Neural cell (in vitro differentiated cells): ENCODE data around the gene ECHDC3. TPM values are rescaled to one million over a fixed set of nuclear protein-coding genes. Genes with fewer than 3 reads are reported as not detected.

Source experiments
- H2AFZ ChIP-seq: fragments of 200-600, 300-800 bp; sonication (generic), shearing (Covaris generic); 2 replicates; pipeline ENCODE4 v1.6.0; 2014; ENCODE audit warnings: low read depth, mild to moderate bottlenecking, antibody characterized with exemption, low read length, moderate library complexity
- H3F3A ChIP-seq: fragments of 200-600 bp; shearing (Covaris generic); 2 replicates; pipeline ENCODE4 v1.6.1; 2016; ENCODE audit warnings: mild to moderate bottlenecking, moderate library complexity, mixed read lengths, antibody characterized with exemption, low read length; ENCODE audit not compliant: insufficient read depth, poor library complexity, severe bottlenecking
- H3K27ac ChIP-seq: fragments of 200-600, 300-800 bp; sonication (generic), shearing (Covaris generic); 2 replicates; pipeline ENCODE4 v1.5.1; 2014; ENCODE audit warnings: mild to moderate bottlenecking, low read length, moderate library complexity
- H3K27me3 ChIP-seq: fragments of 300-800, 200-600 bp; sonication (generic), shearing (Covaris generic); 2 replicates; pipeline ENCODE4 v1.6.0; 2014; ENCODE audit warnings: mild to moderate bottlenecking, low read depth, low read length, moderate library complexity; ENCODE audit not compliant: insufficient read depth
- H3K36me3 ChIP-seq: fragments of 300-800, 200-600 bp; sonication (generic), shearing (Covaris generic); 2 replicates; pipeline ENCODE4 v1.5.1; 2014; ENCODE audit warnings: mild to moderate bottlenecking, antibody characterized with exemption, low read length, moderate library complexity; ENCODE audit not compliant: insufficient read depth
- H3K4me2 ChIP-seq: fragments of 300-800, 200-600 bp; sonication (generic), shearing (Covaris generic); 2 replicates; pipeline ENCODE4 v1.6.0; 2014; ENCODE audit warnings: mild to moderate bottlenecking, low read length
- H3K4me3 ChIP-seq: fragments of 300-800, 200-600 bp; sonication (generic), shearing (Covaris generic); 2 replicates; pipeline ENCODE4 v1.5.1; 2014; ENCODE audit warnings: mild to moderate bottlenecking, low read length, moderate library complexity
- H3K79me2 ChIP-seq: fragments of 200-600 bp; shearing (Covaris generic); replicated peaks from 2 replicates; pipeline ENCODE4 v1.6.0; 2014; ENCODE audit warnings: mild to moderate bottlenecking, low read length, moderate library complexity; ENCODE audit not compliant: insufficient read depth
- H3K9ac ChIP-seq: fragments of 300-800, 200-600 bp; sonication (generic), shearing (Covaris generic); 2 replicates; pipeline ENCODE4 v1.6.1; 2016; ENCODE audit warnings: mild to moderate bottlenecking, low read length, mixed read lengths
- H3K9me2 ChIP-seq: fragments of 200-600 bp; shearing (Covaris generic); 2 replicates; pipeline ENCODE4 v1.6.1; 2016; ENCODE audit warnings: mild to moderate bottlenecking, low read length, mixed read lengths; ENCODE audit not compliant: insufficient read depth
- H3K9me3 ChIP-seq: fragments of 200-600, 300-800 bp; sonication (generic), shearing (Covaris generic); 2 replicates; pipeline ENCODE4 v1.6.1; 2016; ENCODE audit warnings: mild to moderate bottlenecking, mixed run types, low read length, moderate library complexity, mixed read lengths
- H4K20me1 ChIP-seq: fragments of 200-600 bp; shearing (Covaris generic); 2 replicates; pipeline ENCODE4 v1.6.1; 2016; ENCODE audit warnings: mild to moderate bottlenecking, mixed run types; ENCODE audit not compliant: insufficient read depth
- CTCF ChIP-seq: fragments of 450-650 bp; IDR thresholded peaks from 2 replicates; pipeline ENCODE4 v1.5.1; 2014; ENCODE audit warnings: antibody characterized with exemption, mild to moderate bottlenecking, moderate library complexity; ENCODE audit not compliant: poor library complexity, severe bottlenecking
- EP300 ChIP-seq: fragments of 450-650 bp; conservative IDR thresholded peaks from 2 replicates; pipeline ENCODE4 v1.6.1; 2014; ENCODE audit warnings: antibody characterized with exemption, mild to moderate bottlenecking, moderate library complexity; ENCODE audit not compliant: poor library complexity, severe bottlenecking
- EZH2 ChIP-seq: fragments of 200-600, 300-800 bp; shearing (Covaris generic), sonication (generic); IDR thresholded peaks from 2 replicates; pipeline ENCODE4 v1.6.1; 2014; ENCODE audit warnings: antibody characterized with exemption, low read length, borderline replicate concordance, mild to moderate bottlenecking; ENCODE audit not compliant: insufficient read depth, poor library complexity, severe bottlenecking
- MXI1 ChIP-seq: fragments of 450-650 bp; conservative IDR thresholded peaks from 2 replicates; pipeline ENCODE4 v1.6.1; 2014; ENCODE audit warnings: antibody characterized with exemption, mild to moderate bottlenecking; ENCODE audit not compliant: poor library complexity, severe bottlenecking
- POLR2AphosphoS5 ChIP-seq: IDR thresholded peaks from 2 replicates; pipeline ENCODE4 v1.6.1; 2012
- RAD21 ChIP-seq: fragments of 450-650 bp; conservative IDR thresholded peaks from 2 replicates; pipeline ENCODE4 v1.6.1; 2014; ENCODE audit warnings: antibody characterized with exemption, mild to moderate bottlenecking, moderate library complexity
- SMC3 ChIP-seq: fragments of 450-650 bp; conservative IDR thresholded peaks from 2 replicates; pipeline ENCODE4 v1.6.1; 2014; ENCODE audit warnings: antibody characterized with exemption, mild to moderate bottlenecking, moderate library complexity; ENCODE audit not compliant: poor library complexity
- TAF1 ChIP-seq: IDR thresholded peaks from 2 replicates; pipeline ENCODE4 v1.6.1; 2012; ENCODE audit warnings: low read depth
- polyA plus RNA-seq: library from polyadenylated mRNA; depleted of rRNA; stranded (reverse); fragments of >200 nt; gene quantifications from 2 replicates; pipeline ENCODE4 v1.2.3, GENCODE V29; 2014
- TF ChIP-seq, protein P1 (sequence below): IDR thresholded peaks from 2 replicates; pipeline ENCODE4 v1.6.1; 2012; ENCODE audit warnings: borderline replicate concordance

ECHDC3 gene
- polyA plus RNA-seq, 1 donor from 2014 or later, result not detected

- Histone ChIP-seq H3K9ac (no peak overlapping the region), H4K20me1 (no peaks in the 10 kb centered on the region), H3K36me3 (no peaks in the 10 kb centered on the region), H3K27ac (no peak overlapping the region), H3K4me3 (no peak overlapping the region), H3F3A (no peaks in the 10 kb centered on the region), H3K27me3 (no peaks in the 10 kb centered on the region), H3K4me2 (no peak overlapping the region), H3K79me2 (no peaks in the 10 kb centered on the region), H3K9me3 (no peaks in the 10 kb centered on the region), H3K9me2 (no peaks in the 10 kb centered on the region), H2AFZ (no peak overlapping the region)
- no peak for TF ChIP-seq MXI1
- TF ChIP-seq CTCF, result no peak
- no peak for TF ChIP-seq EP300
- TF ChIP-seq POLR2AphosphoS5, result no peak
- no peak for TF ChIP-seq TAF1
These were observed 41.3 kb downstream of the ECHDC3 start for GRCh38 chr10:11783558-11783865.

DNA sequence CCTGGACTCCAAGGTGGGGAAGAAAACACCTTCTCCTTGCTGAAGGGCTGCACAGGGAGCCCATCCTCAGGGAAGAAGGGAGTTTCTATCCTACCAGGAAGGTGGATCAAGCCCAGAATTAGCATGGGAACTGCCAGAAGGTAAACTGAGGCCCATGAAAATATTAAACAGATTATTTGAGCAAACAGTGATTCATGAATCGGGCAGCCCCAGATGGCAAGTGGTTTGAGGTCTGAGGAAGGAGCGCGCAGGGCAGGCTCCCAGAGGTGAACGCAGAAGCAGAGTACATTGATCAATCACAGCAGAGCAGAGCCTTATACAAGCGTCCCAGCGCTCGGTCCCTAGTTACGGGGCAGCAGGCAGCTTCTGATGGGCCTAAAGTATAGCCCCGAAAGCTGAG lies 45.2 kb downstream of the ECHDC3 start:
- TF ChIP-seq SMC3 (no peak), EP300 (no peak), EZH2 (no peak), POLR2AphosphoS5 (no peak)
- TF ChIP-seq, protein P1, sequence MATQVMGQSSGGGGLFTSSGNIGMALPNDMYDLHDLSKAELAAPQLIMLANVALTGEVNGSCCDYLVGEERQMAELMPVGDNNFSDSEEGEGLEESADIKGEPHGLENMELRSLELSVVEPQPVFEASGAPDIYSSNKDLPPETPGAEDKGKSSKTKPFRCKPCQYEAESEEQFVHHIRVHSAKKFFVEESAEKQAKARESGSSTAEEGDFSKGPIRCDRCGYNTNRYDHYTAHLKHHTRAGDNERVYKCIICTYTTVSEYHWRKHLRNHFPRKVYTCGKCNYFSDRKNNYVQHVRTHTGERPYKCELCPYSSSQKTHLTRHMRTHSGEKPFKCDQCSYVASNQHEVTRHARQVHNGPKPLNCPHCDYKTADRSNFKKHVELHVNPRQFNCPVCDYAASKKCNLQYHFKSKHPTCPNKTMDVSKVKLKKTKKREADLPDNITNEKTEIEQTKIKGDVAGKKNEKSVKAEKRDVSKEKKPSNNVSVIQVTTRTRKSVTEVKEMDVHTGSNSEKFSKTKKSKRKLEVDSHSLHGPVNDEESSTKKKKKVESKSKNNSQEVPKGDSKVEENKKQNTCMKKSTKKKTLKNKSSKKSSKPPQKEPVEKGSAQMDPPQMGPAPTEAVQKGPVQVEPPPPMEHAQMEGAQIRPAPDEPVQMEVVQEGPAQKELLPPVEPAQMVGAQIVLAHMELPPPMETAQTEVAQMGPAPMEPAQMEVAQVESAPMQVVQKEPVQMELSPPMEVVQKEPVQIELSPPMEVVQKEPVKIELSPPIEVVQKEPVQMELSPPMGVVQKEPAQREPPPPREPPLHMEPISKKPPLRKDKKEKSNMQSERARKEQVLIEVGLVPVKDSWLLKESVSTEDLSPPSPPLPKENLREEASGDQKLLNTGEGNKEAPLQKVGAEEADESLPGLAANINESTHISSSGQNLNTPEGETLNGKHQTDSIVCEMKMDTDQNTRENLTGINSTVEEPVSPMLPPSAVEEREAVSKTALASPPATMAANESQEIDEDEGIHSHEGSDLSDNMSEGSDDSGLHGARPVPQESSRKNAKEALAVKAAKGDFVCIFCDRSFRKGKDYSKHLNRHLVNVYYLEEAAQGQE, result no peak
- Histone ChIP-seq H3K79me2 (no peaks in the 10 kb centered on the region), H3K27ac (no peak overlapping the region), H3F3A (no peaks in the 10 kb centered on the region), H3K9me2 (no peaks in the 10 kb centered on the region), H3K27me3 (no peaks in the 10 kb centered on the region), H4K20me1 (no peaks in the 10 kb centered on the region), H2AFZ (no peak overlapping the region), H3K4me3 (no peak overlapping the region), H3K9me3 (no peaks in the 10 kb centered on the region), H3K36me3 (no peaks in the 10 kb centered on the region), H3K9ac (no peak overlapping the region), H3K4me2 (no peak overlapping the region)

DNA sequence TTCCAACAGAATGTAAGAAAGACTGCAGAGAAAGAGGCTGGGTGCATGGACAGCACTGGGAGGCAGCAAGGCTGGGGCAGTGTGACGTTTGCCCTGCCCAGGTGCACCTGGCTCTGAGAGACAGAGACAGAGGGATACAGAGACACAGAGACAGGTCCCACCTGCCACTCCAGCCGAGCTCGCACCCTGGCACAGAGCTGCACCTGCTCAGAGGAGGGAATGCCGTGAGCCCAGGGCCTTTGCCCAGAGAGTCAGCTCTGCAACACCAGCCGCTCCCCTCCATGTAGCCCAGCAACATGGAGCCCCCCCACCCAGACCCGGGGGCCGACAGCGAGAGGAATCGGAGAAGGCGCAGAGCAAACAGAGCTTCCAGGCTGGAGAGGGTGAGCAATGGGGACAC lies 45.7 kb downstream of the ECHDC3 start:
- Histone ChIP-seq H4K20me1 (no peaks in the 10 kb centered on the region), H3K9ac (no peak overlapping the region)
- TF ChIP-seq SMC3 (no peak), RAD21 (no peak), EZH2 (no peak), TAF1 (no peak), MXI1 (no peak), EP300 (no peak), POLR2AphosphoS5 (no peak), CTCF (no peak)
- TF ChIP-seq, protein P1, result no peak

More for the DNA sequence above, 45.7 kb downstream of the ECHDC3 start:
- no peaks in the 10 kb centered on the region for H3K27me3 ChIP-seq
- H3K4me2 ChIP-seq, result no peak overlapping the region
- no peak overlapping the region for H3K27ac ChIP-seq
- H3K36me3 ChIP-seq, result no peaks in the 10 kb centered on the region
- no peaks in the 10 kb centered on the region for H3K9me3 ChIP-seq
- H2AFZ ChIP-seq, result no peak overlapping the region
- no peaks in the 10 kb centered on the region for H3F3A ChIP-seq
- no peak overlapping the region for H3K4me3 ChIP-seq
- H3K9me2 ChIP-seq, result no peaks in the 10 kb centered on the region
- no peaks in the 10 kb centered on the region for H3K79me2 ChIP-seq
